ENCODE results near the gene CRLF3.
"Not testable (repeated sequence)": the region's sequence is repeated elsewhere in the genome, so short reads cannot be mapped to it uniquely, and the experiment has no call there.

CRLF3 gene

GRCh38 chr17:30814860-30815259 is 9.6 kb downstream of the CRLF3 start:
- DNase-seq (ENCODE audit: extremely low read depth in 1 of 2, low read depth in 1 of 2): not testable (repeated sequence)

- DNase-seq (ENCODE audit: extremely low read depth in 1 of 2, low read depth in 1 of 2): not testable (repeated sequence)
Measured at GRCh38 chr17:30814236-30814635, 10.3 kb downstream of the CRLF3 start.

GRCh38 chr17:30812218-30813177 is 12.0 kb downstream of the CRLF3 start:
- DNase-seq (ENCODE audit: extremely low read depth in 1 of 2, low read depth in 1 of 2): no peak

GRCh38 chr17:30809867-30810266 is 14.6 kb downstream of the CRLF3 start:
- DNase-seq (ENCODE audit: extremely low read depth in 1 of 2, low read depth in 1 of 2): no peak

- DNase-seq (ENCODE audit: extremely low read depth in 1 of 2, low read depth in 1 of 2): no peak
Measured at GRCh38 chr17:30808785-30809286, 15.7 kb downstream of the CRLF3 start.

- DNase-seq (ENCODE audit: extremely low read depth in 1 of 2, low read depth in 1 of 2): no peak
Measured at GRCh38 chr17:30807896-30808295, 16.6 kb downstream of the CRLF3 start.

GRCh38 chr17:30805944-30806456 is 18.5 kb downstream of the CRLF3 start:
- DNase-seq (ENCODE audit: extremely low read depth in 1 of 2, low read depth in 1 of 2): no peak

- no peak for DNase-seq (ENCODE audit: extremely low read depth in 1 of 2, low read depth in 1 of 2)
Measured at GRCh38 chr17:30801671-30802070, 22.8 kb downstream of the CRLF3 start.

- no peak for DNase-seq (ENCODE audit: extremely low read depth in 1 of 2, low read depth in 1 of 2)
Measured at GRCh38 chr17:30796016-30796415, 28.5 kb downstream of the CRLF3 start.

GRCh38 chr17:30794372-30794771 is 30.1 kb downstream of the CRLF3 start:
- no peak for DNase-seq (ENCODE audit: extremely low read depth in 1 of 2, low read depth in 1 of 2)

GRCh38 chr17:30793282-30793977 is 31.1 kb downstream of the CRLF3 start:
- no peak for DNase-seq (ENCODE audit: extremely low read depth in 1 of 2, low read depth in 1 of 2)

GRCh38 chr17:30790279-30790678 is 34.2 kb downstream of the CRLF3 start:
- DNase-seq (ENCODE audit: extremely low read depth in 1 of 2, low read depth in 1 of 2): no peak

- DNase-seq (ENCODE audit: extremely low read depth in 1 of 2, low read depth in 1 of 2): no peak
Measured at GRCh38 chr17:30788918-30789317, 35.6 kb downstream of the CRLF3 start.

- DNase-seq (ENCODE audit: extremely low read depth in 1 of 2, low read depth in 1 of 2): no peak
Measured at GRCh38 chr17:30782206-30782605, 42.3 kb downstream of the CRLF3 start.

GRCh38 chr17:30780343-30780742 is 44.1 kb downstream of the CRLF3 start:
- DNase-seq (ENCODE audit: extremely low read depth in 1 of 2, low read depth in 1 of 2): peak in 1 of 2 donors; percentile 15

GRCh38 chr17:30768771-30769170 is 55.7 kb downstream of the CRLF3 start:
- DNase-seq (ENCODE audit: extremely low read depth in 1 of 2, low read depth in 1 of 2): not testable (repeated sequence)

GRCh38 chr17:30767641-30768404 is 56.7 kb downstream of the CRLF3 start:
- DNase-seq (ENCODE audit: extremely low read depth in 1 of 2, low read depth in 1 of 2): not testable (repeated sequence)

- DNase-seq (ENCODE audit: extremely low read depth in 1 of 2, low read depth in 1 of 2): no peak
Measured at GRCh38 chr17:30761060-30761459, 63.4 kb downstream of the CRLF3 start.

- DNase-seq (ENCODE audit: extremely low read depth in 1 of 2, low read depth in 1 of 2): not testable (repeated sequence)
Measured at GRCh38 chr17:30753291-30753690, 71.2 kb downstream of the CRLF3 start.

GRCh38 chr17:30750982-30751381 is 73.5 kb downstream of the CRLF3 start:
- not testable (repeated sequence) for DNase-seq (ENCODE audit: extremely low read depth in 1 of 2, low read depth in 1 of 2)

GRCh38 chr17:30747621-30748020 is 76.9 kb downstream of the CRLF3 start:
- DNase-seq (ENCODE audit: extremely low read depth in 1 of 2, low read depth in 1 of 2): not testable (repeated sequence)

Data from stimulated activated CD8-positive, alpha-beta memory T cell treated with anti-CD3 and anti-CD28 coated beads, Interleukin-7, amount 100 ng/mL, for 48 hours (primary cell).